Cardiac fibroblast (primary cell): ENCODE measurements around the gene GALNT12.

ENCODE experiments used
- DNase-seq, 2 donors: peaks; one replicate each; pipeline versions ENCODE4 v3.0.0 to v3.0.0-alpha.2; 2010; ENCODE audit warnings: low read depth in 2 of 2
- H3K4me3 ChIP-seq, 2 donors: replicated peaks in 1 of 2; 1 replicate in 1 of 2; 2 replicates in 1 of 2; pipeline ENCODE4 v1.5.1; 2011; ENCODE audit warnings: low read depth in 2 of 2, low read length in 2 of 2, mild to moderate bottlenecking in 2 of 2, moderate library complexity in 1 of 2
- TF ChIP-seq, protein P1 (sequence below): IDR thresholded peaks from one replicate; pipeline ENCODE4 v1.5.1; 2011; ENCODE audit warnings: low read depth, mild to moderate bottlenecking, low read length, inconsistent platforms

The GALNT12 gene

DNA sequence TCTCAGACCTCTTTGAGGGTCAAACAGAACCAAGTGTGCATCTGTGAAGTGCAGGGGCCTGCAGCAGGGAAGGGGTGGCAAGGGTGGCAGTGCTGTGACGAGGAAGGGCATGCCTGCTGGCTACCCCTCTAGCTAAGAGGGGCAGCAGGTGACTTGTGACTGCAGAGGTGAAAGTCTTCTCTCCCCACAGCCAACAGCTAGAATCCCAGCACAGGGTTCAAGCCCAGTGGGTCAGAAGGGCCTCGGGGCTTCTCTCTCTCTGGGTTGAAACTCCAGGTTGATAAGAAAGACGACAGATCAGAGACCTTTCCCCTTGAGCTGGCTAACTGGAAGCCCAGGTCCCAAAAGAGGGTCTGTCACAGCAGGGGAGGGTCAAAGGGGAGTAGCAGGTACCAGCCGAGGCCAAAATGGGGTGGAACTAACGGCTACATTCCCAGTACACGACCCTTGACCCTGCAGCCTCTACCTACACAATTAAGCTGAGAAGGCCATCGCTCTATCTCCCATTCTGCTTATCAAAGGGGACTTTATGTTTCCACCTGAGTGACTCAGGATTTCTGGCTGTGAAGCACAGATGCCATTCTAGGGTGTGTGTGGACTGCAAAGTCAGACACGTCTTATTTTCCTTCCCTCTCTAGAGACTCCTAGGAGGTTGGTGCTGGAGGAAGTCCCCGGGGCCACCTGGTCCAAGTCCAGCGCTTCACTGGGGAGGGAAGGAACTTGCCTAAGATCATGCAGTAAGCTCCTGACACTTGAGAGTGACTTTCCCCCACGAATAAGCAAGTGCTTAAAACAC lies 25.7 kb upstream of the GALNT12 start:
- no peak overlapping the region for H3K4me3 ChIP-seq
- TF ChIP-seq, protein P1, sequence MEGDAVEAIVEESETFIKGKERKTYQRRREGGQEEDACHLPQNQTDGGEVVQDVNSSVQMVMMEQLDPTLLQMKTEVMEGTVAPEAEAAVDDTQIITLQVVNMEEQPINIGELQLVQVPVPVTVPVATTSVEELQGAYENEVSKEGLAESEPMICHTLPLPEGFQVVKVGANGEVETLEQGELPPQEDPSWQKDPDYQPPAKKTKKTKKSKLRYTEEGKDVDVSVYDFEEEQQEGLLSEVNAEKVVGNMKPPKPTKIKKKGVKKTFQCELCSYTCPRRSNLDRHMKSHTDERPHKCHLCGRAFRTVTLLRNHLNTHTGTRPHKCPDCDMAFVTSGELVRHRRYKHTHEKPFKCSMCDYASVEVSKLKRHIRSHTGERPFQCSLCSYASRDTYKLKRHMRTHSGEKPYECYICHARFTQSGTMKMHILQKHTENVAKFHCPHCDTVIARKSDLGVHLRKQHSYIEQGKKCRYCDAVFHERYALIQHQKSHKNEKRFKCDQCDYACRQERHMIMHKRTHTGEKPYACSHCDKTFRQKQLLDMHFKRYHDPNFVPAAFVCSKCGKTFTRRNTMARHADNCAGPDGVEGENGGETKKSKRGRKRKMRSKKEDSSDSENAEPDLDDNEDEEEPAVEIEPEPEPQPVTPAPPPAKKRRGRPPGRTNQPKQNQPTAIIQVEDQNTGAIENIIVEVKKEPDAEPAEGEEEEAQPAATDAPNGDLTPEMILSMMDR, result no peak
- DNase-seq, result no peak

DNA sequence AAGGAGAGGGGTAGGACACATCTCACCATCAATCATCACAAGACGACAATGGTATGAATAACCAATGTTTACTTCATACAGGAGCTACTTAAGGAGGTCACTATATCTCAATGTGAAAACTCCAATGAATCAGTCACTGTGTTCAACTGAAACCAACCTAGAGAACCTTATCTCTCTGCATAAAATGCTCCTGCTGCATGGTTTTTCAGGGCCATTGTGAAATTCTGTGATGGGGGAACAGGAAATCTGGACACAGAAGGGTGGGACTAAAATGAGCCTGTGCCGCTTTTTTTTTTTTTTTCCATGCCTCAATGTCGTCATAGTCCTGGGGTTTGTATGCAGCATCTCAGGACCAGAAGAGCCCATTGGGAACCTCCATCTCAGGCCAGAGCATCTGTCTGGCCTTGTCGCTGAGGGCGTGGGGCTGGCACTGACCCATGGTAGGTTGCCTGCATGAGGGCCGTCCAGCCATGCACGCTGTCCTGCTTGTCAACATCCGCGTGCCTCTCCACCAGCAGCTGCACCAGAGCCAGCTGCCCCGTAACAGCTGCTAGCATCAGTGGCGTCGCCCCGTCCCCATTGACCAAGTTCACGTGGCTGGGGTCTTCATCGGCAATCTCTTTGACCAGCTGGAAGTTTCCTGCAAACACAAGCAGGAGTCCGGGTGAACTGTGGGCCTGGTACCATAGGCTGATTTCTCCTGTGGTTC lies 23.8 kb upstream of the GALNT12 start:
- TF ChIP-seq, protein P1, result no peak
- H3K4me3 ChIP-seq, result no peak overlapping the region
- no peak for DNase-seq

DNA sequence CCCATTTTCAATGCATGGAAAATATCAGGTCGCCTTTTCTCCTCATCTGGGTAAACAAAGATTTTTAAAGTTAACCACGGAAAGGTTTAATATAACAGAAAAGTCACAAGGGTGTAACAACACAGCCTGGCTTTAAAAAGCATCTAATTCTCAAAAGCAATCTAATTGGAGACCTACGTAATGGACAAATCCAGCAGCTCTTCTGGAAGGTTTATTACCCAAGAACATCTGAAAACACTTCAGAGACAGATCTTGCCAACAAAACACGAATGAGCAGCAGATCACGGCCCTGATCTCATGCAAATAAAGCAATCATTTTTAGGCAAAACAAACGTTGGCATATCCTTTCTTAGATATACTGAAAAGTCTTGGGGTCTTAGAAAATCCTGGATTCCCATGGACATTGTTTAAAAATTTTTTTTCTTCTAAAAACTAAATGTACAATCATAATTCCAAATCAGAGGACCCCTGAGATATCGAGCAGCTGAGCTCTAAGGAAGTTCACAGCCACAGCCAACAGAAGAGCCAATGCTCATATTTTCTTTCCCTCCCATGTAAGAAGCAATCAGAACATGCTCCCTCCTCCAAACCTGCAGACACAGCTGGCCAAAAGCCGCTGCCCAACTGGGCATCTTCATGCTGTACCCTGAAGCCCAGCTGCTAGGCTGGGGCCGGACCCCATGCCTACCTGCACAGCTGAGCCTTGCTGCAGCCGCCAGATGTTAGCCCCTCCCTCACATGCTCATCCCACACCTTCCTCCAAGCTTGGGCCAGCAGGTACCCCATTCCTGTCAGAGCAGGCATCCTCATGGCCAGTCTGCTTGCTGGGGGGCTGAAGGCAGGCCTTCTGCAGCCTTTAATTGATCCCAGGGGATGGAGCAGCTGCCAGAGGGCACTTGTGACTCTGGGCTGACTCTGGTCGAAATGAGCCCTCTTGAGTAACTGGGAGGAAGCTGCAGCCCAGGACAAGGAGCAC lies 22.4 kb upstream of the GALNT12 start:
- no peak overlapping the region for H3K4me3 ChIP-seq
- TF ChIP-seq, protein P1, result no peak
- no peak for DNase-seq

DNA sequence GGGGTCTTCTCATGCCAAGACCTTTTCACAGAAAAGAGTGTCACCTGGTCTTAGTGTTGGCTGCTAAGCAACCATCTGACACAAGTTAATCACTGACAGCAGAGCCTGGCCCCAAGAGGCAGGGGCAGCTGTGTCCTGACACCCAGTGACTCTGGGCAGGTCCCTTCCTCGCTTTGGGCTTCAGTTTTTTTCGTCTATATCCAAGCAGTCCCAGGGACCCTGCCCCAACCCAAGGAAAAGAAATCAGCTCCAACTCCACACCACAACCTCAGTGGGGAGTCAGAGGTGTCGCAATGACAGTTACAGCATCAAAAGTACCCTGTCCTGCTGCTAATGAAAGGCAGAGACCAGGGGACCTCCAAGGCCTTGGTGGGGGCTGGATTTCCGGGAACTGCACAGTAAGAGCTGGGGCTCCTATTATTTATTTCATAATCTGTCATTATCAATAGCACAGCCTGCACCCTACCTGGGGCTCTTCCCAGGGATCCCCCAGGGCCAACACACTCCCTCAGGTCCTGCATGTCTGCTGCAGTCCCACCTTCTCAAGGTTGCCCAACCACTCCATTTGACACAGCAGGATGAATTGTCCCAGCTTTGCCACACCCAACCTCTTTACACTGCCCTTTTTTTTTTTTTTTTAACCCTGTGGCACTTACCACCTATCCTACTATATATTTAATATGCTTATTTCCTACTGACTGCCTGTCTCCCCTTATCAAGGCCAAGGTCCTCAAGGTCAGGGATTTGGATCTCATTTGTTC lies 20.5 kb upstream of the GALNT12 start:
- DNase-seq, result no peak
- H3K4me3 ChIP-seq, result no peak overlapping the region
- TF ChIP-seq, protein P1, result no peak

DNA sequence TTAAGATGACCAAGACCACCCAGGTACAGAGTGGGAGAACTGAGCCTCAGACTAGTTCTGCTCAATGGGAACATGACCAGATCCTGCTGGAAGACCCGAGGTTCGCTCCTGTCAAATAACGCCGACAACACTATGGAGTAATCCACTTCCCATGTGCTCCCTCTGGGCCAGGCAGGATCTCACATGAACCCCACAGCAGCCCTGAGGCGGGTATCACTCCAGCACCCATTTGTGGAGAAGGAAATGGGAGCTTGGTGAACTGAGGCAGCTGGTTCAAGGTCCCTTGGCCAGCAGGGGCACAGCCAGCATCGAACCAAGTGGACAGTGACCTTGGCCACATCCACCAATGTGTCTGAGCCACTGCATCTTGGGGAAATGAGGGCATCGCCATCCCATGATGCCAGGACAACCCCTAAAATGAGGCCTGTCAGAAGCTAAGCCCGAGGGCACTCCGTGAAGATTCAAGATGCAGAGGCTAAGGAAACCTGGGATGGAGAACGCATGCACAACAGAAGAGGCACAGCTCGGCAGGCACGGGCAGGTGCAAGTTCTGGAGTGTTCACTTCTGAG lies 19.6 kb upstream of the GALNT12 start:
- H3K4me3 ChIP-seq, result no peak overlapping the region
- TF ChIP-seq, protein P1, result no peak
- no peak for DNase-seq
